Bronchial epithelial cell (primary cell): Measurements from ENCODE around the gene IFFO2. TPM values are rescaled to one million over a fixed set of nuclear protein-coding genes. Genes with fewer than 3 reads are reported as not detected.

Source experiments
- DNase-seq: peaks from one replicate; pipeline ENCODE4 v3.0.0-alpha.2; 2010; ENCODE audit warnings: low read depth
- FAIRE-seq: peaks from 2 replicates; lab custom pipeline; 2011; peaks lifted over from hg19 to GRCh38; lab: Jason Lieb, UNC
- H3K27me3 ChIP-seq: 2 replicates; pipeline ENCODE4 v1.5.1; 2011; ENCODE audit warnings: low read length; ENCODE audit not compliant: control insufficient read depth, insufficient read depth
- H3K36me3 ChIP-seq: 2 replicates; pipeline ENCODE4 v1.5.1; 2011; ENCODE audit warnings: low read length; ENCODE audit not compliant: control insufficient read depth, insufficient read depth
- H3K4me3 ChIP-seq: 2 replicates; pipeline ENCODE4 v1.5.1; 2011; ENCODE audit warnings: mild to moderate bottlenecking, low read depth, low read length, control low read depth
- CTCF ChIP-seq: IDR thresholded peaks from 2 replicates; pipeline ENCODE4 v1.5.1; 2011; ENCODE audit warnings: mild to moderate bottlenecking, moderate library complexity, low read length, control low read depth, inconsistent platforms; ENCODE audit not compliant: insufficient read depth, severe bottlenecking
- total RNA-seq: library from RNA; depleted of rRNA; stranded (reverse); fragments of >200 nt; gene quantifications from 2 replicates; pipeline ENCODE4 v1.2.1, GENCODE V29; 2014

Gene IFFO2
- total RNA-seq, 1 donor from 2014 or later: 11.8 TPM

- FAIRE-seq (no peak), DNase-seq (no peak)
- H3K36me3 ChIP-seq: peaks cover 7% of the 10 kb centered on the region
- TF ChIP-seq CTCF: no peak
- no peaks in the 10 kb centered on the region for H3K27me3 ChIP-seq
- H3K4me3 ChIP-seq: no peak overlapping the region
These were observed 73.4 kb downstream of the IFFO2 start for GRCh38 chr1:18883079-18883478.

GRCh38 chr1:18882486-18882885, 74.0 kb downstream of the IFFO2 start:
- FAIRE-seq (no peak), DNase-seq (no peak)
- H3K27me3 ChIP-seq: no peaks in the 10 kb centered on the region
- H3K36me3 ChIP-seq: peaks cover 5% of the 10 kb centered on the region
- no peak for TF ChIP-seq CTCF
- no peak overlapping the region for H3K4me3 ChIP-seq

- Histone ChIP-seq H3K27me3 (no peaks in the 10 kb centered on the region), H3K36me3 (peaks cover 5% of the 10 kb centered on the region), H3K4me3 (no peak overlapping the region)
- FAIRE-seq: peak; percentile 72
- DNase-seq: peak; percentile 58
- TF ChIP-seq CTCF: no peak
These were observed 74.6 kb downstream of the IFFO2 start for GRCh38 chr1:18881642-18882431.

- peaks cover 7% of the 10 kb centered on the region for H3K36me3 ChIP-seq
- DNase-seq: no peak
- H3K27me3 ChIP-seq: no peaks in the 10 kb centered on the region
- no peak overlapping the region for H3K4me3 ChIP-seq
- no peak for TF ChIP-seq CTCF
- no peak for FAIRE-seq
These were observed 75.3 kb downstream of the IFFO2 start for GRCh38 chr1:18881164-18881563.

GRCh38 chr1:18880585-18880984, 75.9 kb downstream of the IFFO2 start:
- Histone ChIP-seq H3K27me3 (no peaks in the 10 kb centered on the region), H3K36me3 (peaks cover 7% of the 10 kb centered on the region), H3K4me3 (no peak overlapping the region)
- DNase-seq (no peak), FAIRE-seq (no peak)
- TF ChIP-seq CTCF: no peak
